ENCODE measurements around the gene BRSK1.

Gene BRSK1

GRCh38 chr19:55258828-55259539, 24.8 kb upstream of the BRSK1 start, which contains the start of gene PPP6R1:
Gene PPP6R1 (minus strand): TSS chr19:55259017. CDS start chr19:55247103, 11,914 bp downstream.
- peak within 1 kb of the TSS; percentile 79 for H3K4me3 ChIP-seq (ENCODE audit: control insufficient read depth, low read depth, low read length)
- TF ChIP-seq CTCF (conservative IDR thresholded peaks at IDR 0.05; ENCODE audit: control insufficient read depth, insufficient read depth, low read depth, low read length) = no peak
- peak; percentile 100 for DNase-seq (ENCODE audit: low read depth)

- H3K4me3 ChIP-seq (ENCODE audit: control insufficient read depth, low read depth, low read length) = peak overlapping the region; percentile 52
- no peak for TF ChIP-seq CTCF (conservative IDR thresholded peaks at IDR 0.05; ENCODE audit: control insufficient read depth, insufficient read depth, low read depth, low read length)
- no peak for DNase-seq (ENCODE audit: low read depth)
Measured at GRCh38 chr19:55259540-55260210, 24.1 kb upstream of the BRSK1 start.

GRCh38 chr19:55261671-55262126, 22.1 kb upstream of the BRSK1 start:
- H3K4me3 ChIP-seq (ENCODE audit: control insufficient read depth, low read depth, low read length) = no peak overlapping the region
- TF ChIP-seq CTCF (conservative IDR thresholded peaks at IDR 0.05; ENCODE audit: control insufficient read depth, insufficient read depth, low read depth, low read length) = no peak
- DNase-seq (ENCODE audit: low read depth) = no peak

DNA sequence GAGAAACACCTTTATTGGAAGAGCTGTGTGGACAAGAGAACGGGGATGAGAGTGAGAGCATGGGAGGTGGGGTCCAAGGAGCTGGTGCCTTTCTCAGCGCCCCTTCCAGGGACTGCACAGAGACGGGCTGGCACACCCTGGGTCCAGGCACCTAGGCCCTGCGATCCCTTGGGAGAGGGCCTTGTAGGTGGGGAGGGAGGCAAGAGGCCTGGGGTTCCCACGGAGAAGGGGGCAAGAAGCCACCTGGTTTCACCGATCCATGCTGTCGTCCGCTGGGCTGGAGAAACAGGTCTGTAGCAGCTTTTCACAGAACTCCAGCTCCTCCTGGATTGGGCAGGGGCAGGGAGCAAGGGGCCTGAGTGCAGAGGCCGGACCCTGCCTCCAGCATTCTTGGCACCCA, 21.4 kb upstream of the BRSK1 start:
- no peak for DNase-seq (ENCODE audit: low read depth)
- H3K4me3 ChIP-seq (ENCODE audit: control insufficient read depth, low read depth, low read length) = no peak overlapping the region
- TF ChIP-seq CTCF (conservative IDR thresholded peaks at IDR 0.05; ENCODE audit: control insufficient read depth, insufficient read depth, low read depth, low read length) = no peak

- no peak for DNase-seq (ENCODE audit: low read depth)
- no peak for TF ChIP-seq CTCF (conservative IDR thresholded peaks at IDR 0.05; ENCODE audit: control insufficient read depth, insufficient read depth, low read depth, low read length)
- no peak overlapping the region for H3K4me3 ChIP-seq (ENCODE audit: control insufficient read depth, low read depth, low read length)
Measured at GRCh38 chr19:55264531-55264930, 19.3 kb upstream of the BRSK1 start.

DNA sequence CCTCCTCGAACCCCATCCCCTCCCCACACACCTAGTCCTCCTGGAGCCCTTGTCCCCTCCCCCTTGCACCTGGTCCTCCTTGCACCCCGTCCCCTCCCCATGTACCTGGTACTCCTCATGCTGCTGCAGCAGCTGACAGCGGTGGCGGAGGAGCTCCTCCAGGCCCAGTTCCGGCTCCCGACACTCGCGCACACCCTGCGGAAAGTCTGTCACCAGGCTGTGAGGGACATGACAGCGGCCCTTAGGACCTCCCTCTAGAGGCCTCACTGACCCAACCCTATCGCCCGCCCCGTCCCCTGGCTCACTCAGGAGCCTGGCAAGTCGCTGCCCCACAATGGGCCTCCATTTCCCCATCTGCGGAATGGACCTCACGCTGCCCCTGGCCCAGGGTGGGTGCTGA, 18.6 kb upstream of the BRSK1 start:
- TF ChIP-seq CTCF (conservative IDR thresholded peaks at IDR 0.05; ENCODE audit: control insufficient read depth, insufficient read depth, low read depth, low read length) = no peak
- no peak for DNase-seq (ENCODE audit: low read depth)

More for the DNA sequence above, 18.6 kb upstream of the BRSK1 start:
- no peak overlapping the region for H3K4me3 ChIP-seq (ENCODE audit: control insufficient read depth, low read depth, low read length)

Measured in fibroblast of mammary gland (primary cell).